Smooth muscle cell (in vitro differentiated cells): ENCODE data around the gene KCNAB1. TPM values are rescaled to one million over a fixed set of nuclear protein-coding genes. Genes with fewer than 3 reads are reported as not detected.

Source experiments
- DNase-seq: peaks from one replicate; lab custom pipeline; 2025; ENCODE audit not compliant: unreplicated experiment; lab: John Stamatoyannopoulos, UW
- H2AFZ ChIP-seq: fragments of 200-600 bp; sonication (generic); 2 replicates; pipeline ENCODE4 v1.6.0; 2016; ENCODE audit warnings: antibody characterized with exemption, low read depth, mild to moderate bottlenecking
- H3F3A ChIP-seq: fragments of 200-600 bp; sonication (generic); 2 replicates; pipeline ENCODE4 v1.6.0; 2017; ENCODE audit warnings: antibody characterized with exemption, low read depth
- H3K27ac ChIP-seq: fragments of 200-600 bp; sonication (generic); 2 replicates; pipeline ENCODE4 v1.5.1; 2016; ENCODE audit warnings: low read depth, mild to moderate bottlenecking
- H3K27me3 ChIP-seq: fragments of 200-600 bp; sonication (generic); 2 replicates; pipeline ENCODE4 v1.6.1; 2016; ENCODE audit warnings: low read depth, mild to moderate bottlenecking
- H3K36me3 ChIP-seq: fragments of 200-600 bp; sonication (generic); 2 replicates; pipeline ENCODE4 v1.5.1; 2016; ENCODE audit warnings: low read depth
- H3K4me1 ChIP-seq: fragments of 200-600 bp; sonication (generic); 2 replicates; pipeline ENCODE4 v1.5.1; 2016; ENCODE audit warnings: low read depth
- H3K4me2 ChIP-seq: fragments of 200-600 bp; sonication (generic); 2 replicates; pipeline ENCODE4 v1.6.0; 2016; ENCODE audit warnings: mild to moderate bottlenecking
- H3K4me3 ChIP-seq: fragments of 200-600 bp; sonication (generic); 2 replicates; pipeline ENCODE4 v1.5.1; 2016; ENCODE audit warnings: mild to moderate bottlenecking
- H3K79me2 ChIP-seq: fragments of 200-600 bp; sonication (generic); 2 replicates; pipeline ENCODE4 v1.6.0; 2016; ENCODE audit warnings: low read depth, mild to moderate bottlenecking
- H3K9ac ChIP-seq: fragments of 200-600 bp; sonication (generic); 2 replicates; pipeline ENCODE4 v1.6.0; 2016; ENCODE audit warnings: low read depth
- H3K9me3 ChIP-seq: fragments of 200-600 bp; sonication (generic); replicated peaks from 2 replicates; pipeline ENCODE4 v1.5.1; 2016; ENCODE audit warnings: low read depth
- H4K20me1 ChIP-seq: fragments of 200-600 bp; sonication (generic); 2 replicates; pipeline ENCODE4 v1.6.0; 2016; ENCODE audit warnings: low read depth
- CTCF ChIP-seq: fragments of 200-600 bp; sonication (generic); IDR thresholded peaks from 2 replicates; pipeline ENCODE4 v1.5.1; 2017; ENCODE audit warnings: borderline replicate concordance, mild to moderate bottlenecking, antibody characterized with exemption; ENCODE audit not compliant: insufficient read depth, poor library complexity, severe bottlenecking
- WGBS: methylation state at CpG from one replicate; pipeline ENCODE4 v1.1.7; 2016; ENCODE audit warnings: low lambda C conversion rate; 5-methylcytosine and 5-hydroxymethylcytosine counted together
- polyA plus RNA-seq: library from polyadenylated mRNA; unstranded; fragments of >200 nt; fragmentation: Nextera tagmentation; extraction: Ambion mirVana; gene quantifications from 2 replicates; pipeline ENCODE4 v1.2.1, GENCODE V29; 2016
- total RNA-seq: library from RNA; depleted of rRNA; stranded (reverse); fragments of >200 nt; gene quantifications from 2 replicates; pipeline ENCODE4 v1.2.3, GENCODE V29; 2014

Gene KCNAB1
- total and polyA plus RNA-seq, 2 experiments from 2014 or later: 0.36 to 1.0 TPM

DNA sequence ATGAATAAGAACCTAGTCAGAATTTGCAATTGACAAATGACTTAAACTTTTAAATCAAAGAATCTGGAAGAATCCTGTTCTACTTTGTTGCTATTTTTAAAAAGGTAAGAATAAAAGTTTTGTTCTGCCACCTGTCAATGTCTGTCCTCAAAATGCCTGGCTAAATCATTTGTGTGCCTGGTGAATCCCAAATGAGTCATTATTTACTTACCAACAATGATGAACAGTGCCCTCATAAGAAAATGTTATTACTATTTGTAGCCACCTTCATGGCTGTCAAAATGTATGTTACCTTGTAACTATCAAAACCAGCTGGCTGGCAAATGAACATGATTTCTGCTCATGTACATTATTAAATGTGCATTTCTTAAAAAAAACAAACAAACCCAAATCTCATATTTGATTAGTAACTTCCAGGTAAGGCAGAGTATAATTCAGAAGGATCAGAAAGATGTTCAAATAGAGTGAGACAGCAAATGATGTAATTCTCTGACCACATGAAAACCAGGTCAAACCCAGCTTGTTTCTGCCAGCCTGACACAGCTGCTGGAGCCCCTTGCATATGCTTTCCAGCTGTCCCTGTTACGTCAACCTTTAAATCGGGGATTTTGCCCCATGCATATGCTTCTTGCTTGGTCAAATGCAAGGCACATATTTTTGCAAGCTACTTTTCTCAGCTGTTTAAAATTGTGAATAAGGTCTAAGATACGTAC is 296.6 kb downstream of the KCNAB1 start:
- Histone ChIP-seq H4K20me1 (no peaks in the 10 kb centered on the region), H3K9me3 (no peaks in the 10 kb centered on the region)
- 37% methylated on average over 3 of the region's 3 CpGs for WGBS

GRCh38 chr3:156417559-156418132 is 297.3 kb downstream of the KCNAB1 start:
- Histone ChIP-seq H3K79me2 (no peaks in the 10 kb centered on the region), H4K20me1 (no peaks in the 10 kb centered on the region), H3K4me1 (no peaks in the 10 kb centered on the region), H3K4me2 (no peak overlapping the region), H3K9me3 (no peaks in the 10 kb centered on the region), H3K4me3 (no peak overlapping the region), H3K9ac (no peak overlapping the region), H3K27me3 (no peaks in the 10 kb centered on the region), H2AFZ (peak overlapping the region; percentile 20), H3F3A (no peaks in the 10 kb centered on the region), H3K27ac (peak overlapping the region; percentile 48), H3K36me3 (no peaks in the 10 kb centered on the region)
- 85% methylated on average over 4 of the region's 4 CpGs for WGBS
- DNase-seq: no peak
- TF ChIP-seq CTCF: no peak

More for the DNA sequence above, 296.6 kb downstream of the KCNAB1 start:
- TF ChIP-seq CTCF: no peak
- Histone ChIP-seq H3K27ac (peak overlapping the region; percentile 48), H3K4me1 (no peaks in the 10 kb centered on the region), H3K9ac (no peak overlapping the region), H2AFZ (no peak overlapping the region), H3K4me2 (no peak overlapping the region), H3K27me3 (no peaks in the 10 kb centered on the region), H3F3A (no peaks in the 10 kb centered on the region), H3K36me3 (no peaks in the 10 kb centered on the region), H3K4me3 (no peak overlapping the region), H3K79me2 (no peaks in the 10 kb centered on the region)
- no peak for DNase-seq

DNA sequence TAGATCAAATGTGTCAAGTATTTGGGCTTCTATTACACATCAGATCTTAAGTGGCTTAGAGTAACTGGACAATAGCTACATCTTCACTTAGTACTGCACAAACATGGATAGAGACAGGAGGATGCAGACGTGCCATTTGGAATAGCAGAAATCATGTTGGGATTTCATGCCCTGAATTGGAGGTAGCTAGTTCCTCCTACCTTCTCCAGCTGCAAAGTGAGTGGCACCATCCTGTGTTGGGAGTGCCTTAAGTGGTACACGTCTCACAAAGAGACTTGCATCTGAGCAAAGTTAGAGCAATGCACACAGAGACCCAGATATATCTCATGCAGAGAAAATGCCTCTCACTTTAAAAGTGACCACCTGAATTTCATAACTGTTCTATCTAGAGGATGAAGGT is 298.1 kb downstream of the KCNAB1 start:
- no peak overlapping the region for H2AFZ ChIP-seq
- no peaks in the 10 kb centered on the region for H3K9me3 ChIP-seq
- no peak for TF ChIP-seq CTCF
- H4K20me1 ChIP-seq: no peaks in the 10 kb centered on the region
- no peak for DNase-seq
- no peaks in the 10 kb centered on the region for H3F3A ChIP-seq
- no peak overlapping the region for H3K27ac ChIP-seq
- H3K9ac ChIP-seq: no peak overlapping the region
- H3K4me3 ChIP-seq: no peak overlapping the region
- no peaks in the 10 kb centered on the region for H3K79me2 ChIP-seq
- H3K4me2 ChIP-seq: no peak overlapping the region
- 87% methylated on average over 2 of the region's 2 CpGs for WGBS
- no peaks in the 10 kb centered on the region for H3K27me3 ChIP-seq
- no peaks in the 10 kb centered on the region for H3K4me1 ChIP-seq
- H3K36me3 ChIP-seq: no peaks in the 10 kb centered on the region
